ENCODE results near the gene DSCAM.

DNA sequence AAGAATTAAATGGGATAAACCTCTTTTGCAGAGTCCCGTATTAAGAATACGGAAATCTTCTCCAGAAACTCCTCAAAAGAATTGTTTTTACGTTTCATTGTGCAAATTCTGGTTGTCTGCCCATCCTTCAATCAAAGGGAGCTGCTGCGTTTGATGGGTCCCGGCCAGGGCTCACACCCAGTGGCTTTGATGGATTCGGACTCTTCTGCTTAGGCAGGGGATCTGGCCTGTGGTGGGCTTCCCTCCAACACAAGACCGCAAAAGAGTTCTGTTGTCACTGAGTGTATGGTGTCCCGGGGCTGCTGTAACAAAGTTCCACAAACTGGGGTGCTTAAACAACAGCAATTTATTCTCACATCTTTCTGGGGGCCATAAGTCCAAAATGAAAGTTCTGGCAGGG lies 577.7 kb downstream of the DSCAM start:
- no peak for TF ChIP-seq ASH2L (IDR thresholded peaks at IDR 0.05; ENCODE audit: borderline replicate concordance, low read depth)
- TF ChIP-seq, protein P1, sequence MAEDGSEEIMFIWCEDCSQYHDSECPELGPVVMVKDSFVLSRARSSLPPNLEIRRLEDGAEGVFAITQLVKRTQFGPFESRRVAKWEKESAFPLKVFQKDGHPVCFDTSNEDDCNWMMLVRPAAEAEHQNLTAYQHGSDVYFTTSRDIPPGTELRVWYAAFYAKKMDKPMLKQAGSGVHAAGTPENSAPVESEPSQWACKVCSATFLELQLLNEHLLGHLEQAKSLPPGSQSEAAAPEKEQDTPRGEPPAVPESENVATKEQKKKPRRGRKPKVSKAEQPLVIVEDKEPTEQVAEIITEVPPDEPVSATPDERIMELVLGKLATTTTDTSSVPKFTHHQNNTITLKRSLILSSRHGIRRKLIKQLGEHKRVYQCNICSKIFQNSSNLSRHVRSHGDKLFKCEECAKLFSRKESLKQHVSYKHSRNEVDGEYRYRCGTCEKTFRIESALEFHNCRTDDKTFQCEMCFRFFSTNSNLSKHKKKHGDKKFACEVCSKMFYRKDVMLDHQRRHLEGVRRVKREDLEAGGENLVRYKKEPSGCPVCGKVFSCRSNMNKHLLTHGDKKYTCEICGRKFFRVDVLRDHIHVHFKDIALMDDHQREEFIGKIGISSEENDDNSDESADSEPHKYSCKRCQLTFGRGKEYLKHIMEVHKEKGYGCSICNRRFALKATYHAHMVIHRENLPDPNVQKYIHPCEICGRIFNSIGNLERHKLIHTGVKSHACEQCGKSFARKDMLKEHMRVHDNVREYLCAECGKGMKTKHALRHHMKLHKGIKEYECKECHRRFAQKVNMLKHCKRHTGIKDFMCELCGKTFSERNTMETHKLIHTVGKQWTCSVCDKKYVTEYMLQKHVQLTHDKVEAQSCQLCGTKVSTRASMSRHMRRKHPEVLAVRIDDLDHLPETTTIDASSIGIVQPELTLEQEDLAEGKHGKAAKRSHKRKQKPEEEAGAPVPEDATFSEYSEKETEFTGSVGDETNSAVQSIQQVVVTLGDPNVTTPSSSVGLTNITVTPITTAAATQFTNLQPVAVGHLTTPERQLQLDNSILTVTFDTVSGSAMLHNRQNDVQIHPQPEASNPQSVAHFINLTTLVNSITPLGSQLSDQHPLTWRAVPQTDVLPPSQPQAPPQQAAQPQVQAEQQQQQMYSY (CRISPR knock-in tag; IDR thresholded peaks at IDR 0.05): no peak
- TF ChIP-seq, protein P2, sequence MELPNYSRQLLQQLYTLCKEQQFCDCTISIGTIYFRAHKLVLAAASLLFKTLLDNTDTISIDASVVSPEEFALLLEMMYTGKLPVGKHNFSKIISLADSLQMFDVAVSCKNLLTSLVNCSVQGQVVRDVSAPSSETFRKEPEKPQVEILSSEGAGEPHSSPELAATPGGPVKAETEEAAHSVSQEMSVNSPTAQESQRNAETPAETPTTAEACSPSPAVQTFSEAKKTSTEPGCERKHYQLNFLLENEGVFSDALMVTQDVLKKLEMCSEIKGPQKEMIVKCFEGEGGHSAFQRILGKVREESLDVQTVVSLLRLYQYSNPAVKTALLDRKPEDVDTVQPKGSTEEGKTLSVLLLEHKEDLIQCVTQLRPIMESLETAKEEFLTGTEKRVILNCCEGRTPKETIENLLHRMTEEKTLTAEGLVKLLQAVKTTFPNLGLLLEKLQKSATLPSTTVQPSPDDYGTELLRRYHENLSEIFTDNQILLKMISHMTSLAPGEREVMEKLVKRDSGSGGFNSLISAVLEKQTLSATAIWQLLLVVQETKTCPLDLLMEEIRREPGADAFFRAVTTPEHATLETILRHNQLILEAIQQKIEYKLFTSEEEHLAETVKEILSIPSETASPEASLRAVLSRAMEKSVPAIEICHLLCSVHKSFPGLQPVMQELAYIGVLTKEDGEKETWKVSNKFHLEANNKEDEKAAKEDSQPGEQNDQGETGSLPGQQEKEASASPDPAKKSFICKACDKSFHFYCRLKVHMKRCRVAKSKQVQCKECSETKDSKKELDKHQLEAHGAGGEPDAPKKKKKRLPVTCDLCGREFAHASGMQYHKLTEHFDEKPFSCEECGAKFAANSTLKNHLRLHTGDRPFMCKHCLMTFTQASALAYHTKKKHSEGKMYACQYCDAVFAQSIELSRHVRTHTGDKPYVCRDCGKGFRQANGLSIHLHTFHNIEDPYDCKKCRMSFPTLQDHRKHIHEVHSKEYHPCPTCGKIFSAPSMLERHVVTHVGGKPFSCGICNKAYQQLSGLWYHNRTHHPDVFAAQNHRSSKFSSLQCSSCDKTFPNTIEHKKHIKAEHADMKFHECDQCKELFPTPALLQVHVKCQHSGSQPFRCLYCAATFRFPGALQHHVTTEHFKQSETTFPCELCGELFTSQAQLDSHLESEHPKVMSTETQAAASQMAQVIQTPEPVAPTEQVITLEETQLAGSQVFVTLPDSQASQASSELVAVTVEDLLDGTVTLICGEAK (IDR thresholded peaks at IDR 0.05; ENCODE audit: borderline replicate concordance): no peak
- TF ChIP-seq TAF1 (IDR thresholded peaks at IDR 0.05; ENCODE audit: borderline replicate concordance, low read depth, low read length): no peak
- TF ChIP-seq MEF2B (IDR thresholded peaks at IDR 0.05; ENCODE audit: partially characterized antibody, poor library complexity, severe bottlenecking): no peak
- no peak for TF ChIP-seq RAD21 (IDR thresholded peaks at IDR 0.05; ENCODE audit: insufficient read depth, low read depth, low read length)
- TF ChIP-seq, protein P3, sequence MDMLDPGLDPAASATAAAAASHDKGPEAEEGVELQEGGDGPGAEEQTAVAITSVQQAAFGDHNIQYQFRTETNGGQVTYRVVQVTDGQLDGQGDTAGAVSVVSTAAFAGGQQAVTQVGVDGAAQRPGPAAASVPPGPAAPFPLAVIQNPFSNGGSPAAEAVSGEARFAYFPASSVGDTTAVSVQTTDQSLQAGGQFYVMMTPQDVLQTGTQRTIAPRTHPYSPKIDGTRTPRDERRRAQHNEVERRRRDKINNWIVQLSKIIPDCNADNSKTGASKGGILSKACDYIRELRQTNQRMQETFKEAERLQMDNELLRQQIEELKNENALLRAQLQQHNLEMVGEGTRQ (IDR thresholded peaks at IDR 0.05; ENCODE audit: borderline replicate concordance, low read depth, low read length): no peak
- TF ChIP-seq NR2C2 (IDR thresholded peaks at IDR 0.05; ENCODE audit: borderline replicate concordance, control insufficient read depth, insufficient read length, low read depth): no peak
- TF ChIP-seq, protein P4, sequence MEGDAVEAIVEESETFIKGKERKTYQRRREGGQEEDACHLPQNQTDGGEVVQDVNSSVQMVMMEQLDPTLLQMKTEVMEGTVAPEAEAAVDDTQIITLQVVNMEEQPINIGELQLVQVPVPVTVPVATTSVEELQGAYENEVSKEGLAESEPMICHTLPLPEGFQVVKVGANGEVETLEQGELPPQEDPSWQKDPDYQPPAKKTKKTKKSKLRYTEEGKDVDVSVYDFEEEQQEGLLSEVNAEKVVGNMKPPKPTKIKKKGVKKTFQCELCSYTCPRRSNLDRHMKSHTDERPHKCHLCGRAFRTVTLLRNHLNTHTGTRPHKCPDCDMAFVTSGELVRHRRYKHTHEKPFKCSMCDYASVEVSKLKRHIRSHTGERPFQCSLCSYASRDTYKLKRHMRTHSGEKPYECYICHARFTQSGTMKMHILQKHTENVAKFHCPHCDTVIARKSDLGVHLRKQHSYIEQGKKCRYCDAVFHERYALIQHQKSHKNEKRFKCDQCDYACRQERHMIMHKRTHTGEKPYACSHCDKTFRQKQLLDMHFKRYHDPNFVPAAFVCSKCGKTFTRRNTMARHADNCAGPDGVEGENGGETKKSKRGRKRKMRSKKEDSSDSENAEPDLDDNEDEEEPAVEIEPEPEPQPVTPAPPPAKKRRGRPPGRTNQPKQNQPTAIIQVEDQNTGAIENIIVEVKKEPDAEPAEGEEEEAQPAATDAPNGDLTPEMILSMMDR (IDR thresholded peaks at IDR 0.05 in 2 of 3, conservative IDR thresholded peaks at IDR 0.05 in 1 of 3; ENCODE audit: control insufficient read depth in 2 of 3, extremely low read depth in 1 of 3, insufficient read depth in 1 of 3, low read depth in 3 of 3, low read length in 3 of 3): no peak
- TF ChIP-seq, protein P5, sequence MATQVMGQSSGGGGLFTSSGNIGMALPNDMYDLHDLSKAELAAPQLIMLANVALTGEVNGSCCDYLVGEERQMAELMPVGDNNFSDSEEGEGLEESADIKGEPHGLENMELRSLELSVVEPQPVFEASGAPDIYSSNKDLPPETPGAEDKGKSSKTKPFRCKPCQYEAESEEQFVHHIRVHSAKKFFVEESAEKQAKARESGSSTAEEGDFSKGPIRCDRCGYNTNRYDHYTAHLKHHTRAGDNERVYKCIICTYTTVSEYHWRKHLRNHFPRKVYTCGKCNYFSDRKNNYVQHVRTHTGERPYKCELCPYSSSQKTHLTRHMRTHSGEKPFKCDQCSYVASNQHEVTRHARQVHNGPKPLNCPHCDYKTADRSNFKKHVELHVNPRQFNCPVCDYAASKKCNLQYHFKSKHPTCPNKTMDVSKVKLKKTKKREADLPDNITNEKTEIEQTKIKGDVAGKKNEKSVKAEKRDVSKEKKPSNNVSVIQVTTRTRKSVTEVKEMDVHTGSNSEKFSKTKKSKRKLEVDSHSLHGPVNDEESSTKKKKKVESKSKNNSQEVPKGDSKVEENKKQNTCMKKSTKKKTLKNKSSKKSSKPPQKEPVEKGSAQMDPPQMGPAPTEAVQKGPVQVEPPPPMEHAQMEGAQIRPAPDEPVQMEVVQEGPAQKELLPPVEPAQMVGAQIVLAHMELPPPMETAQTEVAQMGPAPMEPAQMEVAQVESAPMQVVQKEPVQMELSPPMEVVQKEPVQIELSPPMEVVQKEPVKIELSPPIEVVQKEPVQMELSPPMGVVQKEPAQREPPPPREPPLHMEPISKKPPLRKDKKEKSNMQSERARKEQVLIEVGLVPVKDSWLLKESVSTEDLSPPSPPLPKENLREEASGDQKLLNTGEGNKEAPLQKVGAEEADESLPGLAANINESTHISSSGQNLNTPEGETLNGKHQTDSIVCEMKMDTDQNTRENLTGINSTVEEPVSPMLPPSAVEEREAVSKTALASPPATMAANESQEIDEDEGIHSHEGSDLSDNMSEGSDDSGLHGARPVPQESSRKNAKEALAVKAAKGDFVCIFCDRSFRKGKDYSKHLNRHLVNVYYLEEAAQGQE (IDR thresholded peaks at IDR 0.05; ENCODE audit: low read depth, low read length): no peak
- no peak for TF ChIP-seq EGR1 (IDR thresholded peaks at IDR 0.05; ENCODE audit: borderline replicate concordance in 1 of 2, low read depth in 2 of 2, low read length in 2 of 2)
- TF ChIP-seq CEBPB (IDR thresholded peaks at IDR 0.05; ENCODE audit: borderline replicate concordance in 1 of 2, low read depth in 2 of 2, low read length in 2 of 2): no peak
- TF ChIP-seq, protein P6, sequence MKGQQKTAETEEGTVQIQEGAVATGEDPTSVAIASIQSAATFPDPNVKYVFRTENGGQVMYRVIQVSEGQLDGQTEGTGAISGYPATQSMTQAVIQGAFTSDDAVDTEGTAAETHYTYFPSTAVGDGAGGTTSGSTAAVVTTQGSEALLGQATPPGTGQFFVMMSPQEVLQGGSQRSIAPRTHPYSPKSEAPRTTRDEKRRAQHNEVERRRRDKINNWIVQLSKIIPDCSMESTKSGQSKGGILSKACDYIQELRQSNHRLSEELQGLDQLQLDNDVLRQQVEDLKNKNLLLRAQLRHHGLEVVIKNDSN (IDR thresholded peaks at IDR 0.05; ENCODE audit: borderline replicate concordance, extremely low read length, insufficient read depth, low read depth, low read length): no peak

Measured in GM12878 (cell line).